ENCODE results near the gene ASTL.

The ASTL gene

GRCh38 chr2:96181529-96181928 lies 43.2 kb upstream of the ASTL start:
- TF ChIP-seq CTCF (IDR thresholded peaks at IDR 0.05), result no peak
- H3K9me3 Mint-ChIP-seq, result no peaks in the 10 kb centered on the region
- H3K4me3 Mint-ChIP-seq, result no peak overlapping the region
- H3K4me1 Mint-ChIP-seq, result peaks cover 5% of the 10 kb centered on the region
- H3K36me3 Mint-ChIP-seq (ENCODE audit: low read depth), result peaks cover 31% of the 10 kb centered on the region
- no peak for DNase-seq
- no peak overlapping the region for H3K27ac Mint-ChIP-seq
- peaks cover 4% of the 10 kb centered on the region for H3K27me3 Mint-ChIP-seq (ENCODE audit: low read depth, poor library complexity)

GRCh38 chr2:96180521-96180920 lies 42.2 kb upstream of the ASTL start:
- Mint-ChIP-seq H3K36me3 (ENCODE audit: low read depth) (peaks cover 22% of the 10 kb centered on the region), H3K9me3 (no peaks in the 10 kb centered on the region), H3K4me3 (no peak overlapping the region), H3K27ac (no peak overlapping the region), H3K27me3 (ENCODE audit: low read depth, poor library complexity) (peaks cover 6% of the 10 kb centered on the region), H3K4me1 (peaks cover 5% of the 10 kb centered on the region)
- DNase-seq, result no peak
- TF ChIP-seq CTCF (IDR thresholded peaks at IDR 0.05), result no peak

- no peaks in the 10 kb centered on the region for H3K9me3 Mint-ChIP-seq
- DNase-seq, result no peak
- H3K4me1 Mint-ChIP-seq, result peaks cover 5% of the 10 kb centered on the region
- peaks cover 6% of the 10 kb centered on the region for H3K27me3 Mint-ChIP-seq (ENCODE audit: low read depth, poor library complexity)
- H3K27ac Mint-ChIP-seq, result no peak overlapping the region
- no peak for TF ChIP-seq CTCF (IDR thresholded peaks at IDR 0.05)
- H3K36me3 Mint-ChIP-seq (ENCODE audit: low read depth), result peaks cover 17% of the 10 kb centered on the region
- H3K4me3 Mint-ChIP-seq, result no peak overlapping the region
These were observed 41.7 kb upstream of the ASTL start for GRCh38 chr2:96180002-96180401.

GRCh38 chr2:96176661-96177060 lies 38.4 kb upstream of the ASTL start:
- H3K27me3 Mint-ChIP-seq (ENCODE audit: low read depth, poor library complexity), result peaks cover 6% of the 10 kb centered on the region
- no peak for DNase-seq
- H3K9me3 Mint-ChIP-seq, result no peaks in the 10 kb centered on the region
- no peak for TF ChIP-seq CTCF (IDR thresholded peaks at IDR 0.05)
- H3K27ac Mint-ChIP-seq, result peak overlapping the region; percentile 14
- H3K4me1 Mint-ChIP-seq, result peaks cover 8% of the 10 kb centered on the region
- H3K36me3 Mint-ChIP-seq (ENCODE audit: low read depth), result no peaks in the 10 kb centered on the region
- H3K4me3 Mint-ChIP-seq, result no peak overlapping the region

- H3K27ac Mint-ChIP-seq, result no peak overlapping the region
- H3K36me3 Mint-ChIP-seq (ENCODE audit: low read depth), result no peaks in the 10 kb centered on the region
- H3K4me3 Mint-ChIP-seq, result no peak overlapping the region
- no peak for DNase-seq
- peaks cover 8% of the 10 kb centered on the region for H3K4me1 Mint-ChIP-seq
- peaks cover 6% of the 10 kb centered on the region for H3K27me3 Mint-ChIP-seq (ENCODE audit: low read depth, poor library complexity)
- no peaks in the 10 kb centered on the region for H3K9me3 Mint-ChIP-seq
- TF ChIP-seq CTCF (IDR thresholded peaks at IDR 0.05), result no peak
These were observed 37.6 kb upstream of the ASTL start for GRCh38 chr2:96175951-96176350.

GRCh38 chr2:96174251-96175144 lies 36.2 kb upstream of the ASTL start:
- peak; percentile 97 for TF ChIP-seq CTCF (IDR thresholded peaks at IDR 0.05)
- Mint-ChIP-seq H3K9me3 (peaks cover 12% of the 10 kb centered on the region), H3K27me3 (ENCODE audit: low read depth, poor library complexity) (peaks cover 6% of the 10 kb centered on the region), H3K27ac (no peak overlapping the region), H3K4me1 (peaks cover 6% of the 10 kb centered on the region), H3K4me3 (no peak overlapping the region), H3K36me3 (ENCODE audit: low read depth) (no peaks in the 10 kb centered on the region)
- DNase-seq, result peak; percentile 86

Measured in nephron progenitor cell (in vitro differentiated cells).